Epithelial cell of proximal tubule (primary cell): ENCODE results near the gene ZNF83. TPM values are rescaled to one million over a fixed set of nuclear protein-coding genes. Genes with fewer than 3 reads are reported as not detected.
A peak's percentile ranks its signal among the peaks of the same experiment; 100 is the strongest.
"Not testable (repeated sequence)": the region's sequence is repeated elsewhere in the genome, so short reads cannot be mapped to it uniquely, and the experiment has no call there.

ENCODE experiments used
- DNase-seq: peaks from one replicate; pipeline ENCODE4 v3.0.0-alpha.2; 2011; ENCODE audit warnings: low read depth
- H3K4me3 ChIP-seq: 2 replicates; pipeline ENCODE4 v1.5.1; 2011; ENCODE audit warnings: low read depth, mild to moderate bottlenecking, low read length
- CTCF ChIP-seq: conservative IDR thresholded peaks from 2 replicates; pipeline ENCODE4 v1.5.1; 2012; ENCODE audit warnings: low read depth, mild to moderate bottlenecking, low read length
- total RNA-seq: library from RNA; depleted of rRNA; stranded (reverse); fragments of >200 nt; gene quantifications from 2 replicates; pipeline ENCODE4 v1.2.3, GENCODE V29; 2015

ZNF83 gene
- 21.8 and 46.5 TPM in 2 replicates for total RNA-seq

DNA sequence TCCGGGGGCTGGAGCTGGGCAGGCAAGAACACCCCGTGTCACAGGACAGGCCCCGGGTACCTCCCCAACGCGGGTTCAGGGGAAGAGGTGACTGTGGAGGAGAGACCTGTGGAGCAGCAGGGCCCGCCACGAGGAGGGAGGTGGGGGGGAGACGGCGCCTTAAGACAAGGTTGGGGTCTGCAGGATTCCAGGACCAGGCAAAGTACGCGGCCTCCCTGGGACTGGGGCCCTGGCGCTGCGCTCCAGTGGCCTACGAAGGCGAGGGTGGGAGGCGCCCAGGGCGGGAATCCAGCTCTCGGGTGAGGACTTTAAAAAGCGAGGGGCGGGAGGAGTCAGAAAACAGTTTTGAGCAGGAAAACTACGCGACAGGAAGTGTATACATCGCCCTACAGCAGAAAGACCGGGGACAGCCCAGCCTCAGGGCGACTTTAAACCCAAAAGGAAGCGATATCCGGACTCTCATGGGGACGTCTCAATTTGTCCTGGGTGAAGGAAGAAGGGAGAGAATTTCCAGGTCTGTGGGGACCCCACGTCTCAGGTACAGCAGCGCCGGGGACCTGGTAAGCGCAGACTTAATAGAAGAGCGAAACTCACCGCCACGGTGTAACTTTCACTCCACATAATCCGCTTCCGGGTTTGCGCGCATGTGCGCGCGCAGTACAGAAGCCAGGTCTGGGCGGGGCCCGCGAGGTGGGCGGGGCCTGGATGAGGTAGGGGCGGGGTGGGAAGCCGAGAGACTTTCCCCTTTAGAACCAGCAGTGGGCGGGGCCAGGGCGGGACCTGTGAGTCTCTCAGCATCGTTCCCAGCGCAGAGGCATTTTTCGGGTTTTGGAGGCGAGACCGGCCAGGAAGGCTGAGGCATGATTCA, at the start of gene ZNF83:
ZNF83 (minus strand) TSS at position 638 of the 868 bp plus-strand sequence.
- DNase-seq, result no peak
- H3K4me3 ChIP-seq, result peak within 1 kb of the TSS; percentile 95
- no peak for TF ChIP-seq CTCF

DNA sequence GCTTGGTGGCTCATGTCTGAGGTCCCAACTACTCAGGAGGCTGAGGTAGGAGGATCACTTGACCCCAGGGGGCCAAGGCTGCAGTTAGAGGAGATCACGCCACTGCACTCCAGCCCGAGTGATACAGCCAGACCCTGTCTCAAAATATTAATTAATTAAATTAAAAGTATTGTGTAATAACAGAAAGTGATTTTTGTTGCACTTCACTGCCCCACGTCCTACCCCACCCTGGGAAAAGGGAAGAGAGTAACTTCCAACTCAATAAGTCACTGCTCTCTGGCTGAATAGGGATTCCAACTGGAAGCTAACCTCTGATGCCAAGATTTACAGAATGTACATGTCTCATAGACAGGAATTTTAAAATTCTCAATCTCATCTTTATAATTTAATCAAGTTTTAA, 49.5 kb upstream of the ZNF83 start:
- DNase-seq, result no peak
- no peak overlapping the region for H3K4me3 ChIP-seq
- TF ChIP-seq CTCF, result no peak

DNA sequence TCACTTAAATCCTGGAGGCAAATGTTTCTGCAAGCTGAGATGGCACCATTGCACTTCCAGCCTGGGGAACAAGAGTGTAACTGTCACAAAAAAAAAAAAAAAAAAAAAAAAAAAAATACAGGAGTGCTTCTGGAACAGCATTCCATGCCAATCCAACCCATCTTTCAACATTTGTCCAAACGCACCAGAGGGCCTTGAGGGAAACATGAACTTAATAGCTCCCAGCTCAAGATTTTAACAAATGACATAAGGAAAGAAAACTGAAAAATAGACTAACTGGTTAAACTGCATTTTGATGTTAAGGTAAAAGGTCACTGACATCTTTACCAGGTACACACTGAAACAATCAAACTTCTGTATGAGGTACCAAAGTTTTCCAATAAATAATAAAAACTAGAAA, 47.7 kb upstream of the ZNF83 start:
- H3K4me3 ChIP-seq, result no peak overlapping the region
- no peak for DNase-seq
- no peak for TF ChIP-seq CTCF

DNA sequence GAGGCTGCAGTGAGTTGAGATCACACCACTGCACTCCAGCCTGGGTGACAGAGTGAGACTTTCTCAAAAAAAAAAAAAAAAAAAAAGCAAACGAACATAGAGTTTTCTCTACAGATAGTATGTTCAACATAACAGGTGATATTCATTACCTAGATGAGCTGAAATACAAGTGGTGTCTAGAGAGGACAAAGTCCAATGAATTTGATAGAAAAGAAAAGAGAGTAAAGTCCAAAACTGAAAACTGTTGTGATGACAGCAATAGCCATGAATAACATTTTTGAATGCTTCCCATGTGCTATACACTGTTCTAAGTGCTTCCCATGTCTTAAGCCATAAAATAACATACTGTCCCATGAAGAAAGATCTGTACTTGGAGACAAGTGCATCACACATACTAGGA, 43.1 kb upstream of the ZNF83 start:
- DNase-seq, H3K4me3 ChIP-seq: not testable (repeated sequence)

- DNase-seq, result no peak
Measured at GRCh38 chr19:52679598-52679997, 41.4 kb upstream of the ZNF83 start.

DNA sequence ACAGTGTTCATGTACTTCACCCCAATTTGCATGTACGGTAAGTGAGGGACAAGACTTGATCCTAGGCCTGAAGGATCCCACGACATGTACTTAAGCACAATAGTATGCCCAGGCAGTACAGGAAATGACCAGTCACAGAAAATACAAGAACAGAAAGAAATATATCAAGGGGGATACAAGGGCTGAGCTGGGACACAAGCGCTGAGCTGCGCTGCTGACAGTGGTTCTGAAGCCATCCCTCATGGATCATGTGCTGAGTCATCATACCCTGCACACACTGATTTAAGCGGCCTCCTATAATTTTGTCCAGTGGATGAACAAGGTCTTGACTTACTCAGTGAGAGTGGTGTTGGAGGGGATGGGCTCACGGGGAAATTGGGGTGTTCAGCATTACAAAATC, 37.1 kb upstream of the ZNF83 start:
- not testable (repeated sequence) for DNase-seq, H3K4me3 ChIP-seq

More at GRCh38 chr19:52679598-52679997, 41.4 kb upstream of the ZNF83 start:
- no peak for TF ChIP-seq CTCF
- no peak overlapping the region for H3K4me3 ChIP-seq

GRCh38 chr19:52673014-52673413, 34.9 kb upstream of the ZNF83 start:
- H3K4me3 ChIP-seq, result no peak overlapping the region
- no peak for DNase-seq
- no peak for TF ChIP-seq CTCF

DNA sequence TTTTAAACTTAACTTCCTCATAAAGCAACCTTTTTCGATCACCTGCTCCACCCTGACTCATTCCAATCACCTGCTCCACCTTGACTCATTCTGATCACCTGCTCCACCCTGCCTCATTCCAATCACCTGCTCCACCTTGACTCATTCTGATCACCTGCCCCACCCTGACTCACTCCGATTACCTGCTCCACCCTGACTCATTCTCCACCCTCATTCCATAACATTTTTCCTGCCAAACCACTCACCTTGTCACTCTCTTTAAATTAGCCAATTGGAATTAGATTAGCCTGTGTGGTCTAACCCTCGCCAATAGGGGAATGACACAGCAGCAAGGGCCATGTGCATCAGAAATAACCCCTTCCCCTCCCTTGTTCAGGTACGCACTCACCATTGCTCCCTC, 31.9 kb upstream of the ZNF83 start:
- TF ChIP-seq CTCF, result no peak
- H3K4me3 ChIP-seq, result no peak overlapping the region
- peak; percentile 79 for DNase-seq
